Skin of body (tissue), 2 donors: ENCODE measurements around the gene FGF21. TPM values are rescaled to one million over a fixed set of nuclear protein-coding genes. Genes with fewer than 3 reads are reported as not detected.

Experiments used
- DNase-seq: peaks from one replicate; lab custom pipeline; 2025; lab: John Stamatoyannopoulos, UW
- total RNA-seq: library from RNA; depleted of rRNA; stranded (reverse); fragments of >200 nt; gene quantifications from one replicate; pipeline ENCODE4 v1.2.3, GENCODE V29; 2014

FGF21 gene
- total RNA-seq, 1 donor from 2014 or later, result not detected

GRCh38 chr19:48728911-48729664, 26.2 kb upstream of the FGF21 start:
- DNase-seq, result no peak

- DNase-seq, result no peak
Measured at GRCh38 chr19:48731452-48731851, 23.9 kb upstream of the FGF21 start.

GRCh38 chr19:48734625-48735024, 20.7 kb upstream of the FGF21 start:
- DNase-seq, result no peak

GRCh38 chr19:48735031-48735615, 20.2 kb upstream of the FGF21 start:
- no peak for DNase-seq

- DNase-seq, result no peak
Measured at GRCh38 chr19:48737360-48737998, 17.8 kb upstream of the FGF21 start.

- peak; percentile 62 for DNase-seq
Measured at GRCh38 chr19:48738557-48739403, 16.5 kb upstream of the FGF21 start.

GRCh38 chr19:48739404-48740163, 15.7 kb upstream of the FGF21 start:
- DNase-seq, result no peak

GRCh38 chr19:48740164-48740972, 15.0 kb upstream of the FGF21 start, which contains the start of gene RASIP1:
Gene RASIP1 (minus strand): TSS chr19:48740610. CDS start chr19:48740282, 328 bp downstream.
- DNase-seq, result no peak

- DNase-seq, result no peak
Measured at GRCh38 chr19:48741129-48741999, 14.0 kb upstream of the FGF21 start.

GRCh38 chr19:48742096-48742495, 13.2 kb upstream of the FGF21 start:
- DNase-seq, result no peak

- no peak for DNase-seq
Measured at GRCh38 chr19:48745208-48745995, 9.9 kb upstream of the FGF21 start.

GRCh38 chr19:48746110-48746509, 9.2 kb upstream of the FGF21 start:
- no peak for DNase-seq

- peak; percentile 72 for DNase-seq
Measured at GRCh38 chr19:48746738-48747575, 8.4 kb upstream of the FGF21 start, which contains the start of gene IZUMO1. Gene IZUMO1 (minus strand): TSS chr19:48746909. CDS start chr19:48745859, 1,050 bp downstream.

- no peak for DNase-seq
Measured at GRCh38 chr19:48749571-48750198, 5.6 kb upstream of the FGF21 start.

- no peak for DNase-seq
Measured at GRCh38 chr19:48750351-48750750, 5.0 kb upstream of the FGF21 start.

- no peak for DNase-seq
Measured at GRCh38 chr19:48750771-48751504, 4.4 kb upstream of the FGF21 start.
